NCI-H2227 (cell line): ENCODE data around the gene NABP2.
"Not testable (repeated sequence)": the region's sequence is repeated elsewhere in the genome, so short reads cannot be mapped to it uniquely, and the experiment has no call there.

Source experiments
- DNase-seq: peaks from one replicate; lab custom pipeline; 2025; ENCODE audit not compliant: unreplicated experiment; lab: John Stamatoyannopoulos, UW

NABP2 gene

DNA sequence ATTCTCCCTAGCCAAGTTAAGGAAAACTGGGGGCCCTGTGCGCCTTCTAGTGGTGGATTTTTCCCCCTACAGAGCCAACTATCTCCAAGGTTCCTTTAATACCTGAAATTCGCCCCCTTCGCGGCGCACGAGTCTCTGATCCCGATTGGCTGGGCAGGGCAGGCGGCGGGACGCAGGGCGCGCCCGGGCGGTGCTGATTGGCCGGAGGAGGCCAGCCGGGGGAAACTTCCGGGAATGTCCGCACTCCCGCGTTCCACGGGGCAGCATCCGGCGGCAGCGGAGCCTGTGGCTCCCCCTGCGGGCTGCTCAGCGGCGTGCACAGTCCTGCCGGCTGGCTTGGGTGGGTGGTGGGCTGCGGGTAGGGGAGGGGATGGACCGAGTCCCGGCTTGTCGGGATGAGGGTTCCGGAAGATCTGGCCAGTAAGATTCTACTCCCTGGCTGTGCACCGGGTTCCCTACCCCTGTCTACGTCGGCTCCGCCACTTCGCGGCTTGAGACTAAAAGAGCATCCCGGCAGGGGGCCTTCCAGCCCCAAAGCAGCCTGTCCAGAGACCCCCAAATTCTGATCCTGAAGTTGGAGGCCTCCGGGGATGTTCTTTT is at the start of gene NABP2:
Gene NABP2 (plus strand): TSS at position 241 of the 600 bp plus-strand sequence. CDS start 515 bp downstream, outside the sequence.
- DNase-seq: peak; percentile 96

DNA sequence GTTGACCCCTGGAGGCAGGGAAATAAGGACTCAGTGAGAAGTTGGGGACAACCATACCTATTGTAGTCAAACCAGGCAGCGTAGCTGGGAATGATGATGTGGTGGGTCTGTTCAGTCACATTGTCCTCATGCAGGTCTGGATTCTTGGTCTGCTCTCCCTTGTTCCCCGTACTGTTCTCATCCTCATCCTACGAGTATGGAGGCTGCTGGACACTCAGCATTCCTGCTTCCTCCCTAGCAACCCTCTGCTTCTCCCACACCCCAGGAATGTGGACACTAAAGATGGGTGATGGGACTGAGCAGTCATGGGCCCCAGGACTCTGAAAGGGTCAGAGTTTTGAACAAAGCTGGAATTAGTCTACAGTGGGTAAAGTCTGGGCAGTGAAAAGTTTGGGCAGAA is 45.8 kb upstream of the NABP2 start:
- DNase-seq: no peak

DNA sequence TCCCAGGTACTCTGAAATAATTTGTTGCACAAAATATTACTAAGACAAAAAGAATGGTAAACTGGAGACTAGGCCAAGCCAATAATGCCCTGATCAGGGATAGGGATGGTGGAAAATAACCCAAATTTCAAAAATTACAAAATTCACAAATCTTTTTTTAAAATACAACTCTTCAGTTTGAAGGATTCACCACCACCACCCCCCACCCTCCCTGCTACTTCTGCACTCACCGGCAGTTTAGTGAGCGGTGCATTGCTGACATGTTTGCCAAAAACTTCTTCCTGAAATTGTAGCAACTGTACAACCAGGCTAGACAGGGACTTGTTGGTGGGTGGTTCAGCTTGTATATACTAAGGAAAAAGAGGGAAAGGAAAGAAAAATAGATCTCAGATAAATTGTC is 37.2 kb upstream of the NABP2 start:
- no peak for DNase-seq

DNA sequence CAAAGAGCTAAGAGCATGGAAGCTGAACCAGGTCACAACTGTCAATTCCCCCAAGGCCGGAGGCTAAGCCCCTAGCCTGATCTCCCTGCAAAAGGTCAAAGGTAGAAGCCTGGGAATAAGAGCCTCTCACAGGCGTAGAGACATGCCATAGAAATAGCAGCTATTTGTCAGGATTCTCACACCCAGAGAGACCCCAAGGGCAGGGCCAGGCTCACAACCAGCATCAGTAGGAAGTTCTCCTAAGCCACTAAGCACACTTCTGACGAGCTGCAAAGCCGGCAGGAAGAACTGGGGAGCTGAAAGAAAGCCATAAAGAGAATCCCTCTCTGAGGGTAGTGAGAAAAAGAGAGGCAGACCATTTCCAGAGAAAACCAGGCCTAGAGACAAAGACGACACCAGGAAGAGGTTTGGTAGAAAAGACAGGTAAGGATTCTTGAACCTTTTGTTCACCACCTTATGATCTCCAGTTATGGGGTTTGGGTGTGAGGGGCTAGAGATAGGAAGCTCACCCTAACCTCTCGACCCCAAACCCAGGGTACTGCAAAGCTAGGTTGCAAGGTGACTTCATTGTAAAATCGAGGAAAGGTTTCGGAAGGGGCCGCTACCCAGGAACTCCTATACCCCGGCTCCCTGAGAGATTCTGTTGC is 35.9 kb upstream of the NABP2 start:
- DNase-seq: no peak

DNA sequence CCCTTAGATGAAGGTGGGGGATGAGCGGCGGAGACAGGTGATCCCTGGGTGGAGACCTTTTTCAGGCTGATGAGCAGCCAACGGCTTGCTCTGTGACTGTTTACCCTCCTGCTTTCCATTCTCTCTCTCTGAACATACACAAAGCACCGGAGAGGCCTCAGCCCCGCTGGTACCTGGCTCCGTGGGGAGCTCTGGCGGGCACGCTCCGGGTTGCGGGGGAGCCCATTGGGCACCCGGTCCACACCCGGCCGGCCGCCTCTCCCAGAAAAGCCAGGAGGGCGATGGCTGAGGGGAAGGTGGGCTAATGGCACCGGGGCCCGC is 35.4 kb upstream of the NABP2 start:
- DNase-seq: no peak

DNA sequence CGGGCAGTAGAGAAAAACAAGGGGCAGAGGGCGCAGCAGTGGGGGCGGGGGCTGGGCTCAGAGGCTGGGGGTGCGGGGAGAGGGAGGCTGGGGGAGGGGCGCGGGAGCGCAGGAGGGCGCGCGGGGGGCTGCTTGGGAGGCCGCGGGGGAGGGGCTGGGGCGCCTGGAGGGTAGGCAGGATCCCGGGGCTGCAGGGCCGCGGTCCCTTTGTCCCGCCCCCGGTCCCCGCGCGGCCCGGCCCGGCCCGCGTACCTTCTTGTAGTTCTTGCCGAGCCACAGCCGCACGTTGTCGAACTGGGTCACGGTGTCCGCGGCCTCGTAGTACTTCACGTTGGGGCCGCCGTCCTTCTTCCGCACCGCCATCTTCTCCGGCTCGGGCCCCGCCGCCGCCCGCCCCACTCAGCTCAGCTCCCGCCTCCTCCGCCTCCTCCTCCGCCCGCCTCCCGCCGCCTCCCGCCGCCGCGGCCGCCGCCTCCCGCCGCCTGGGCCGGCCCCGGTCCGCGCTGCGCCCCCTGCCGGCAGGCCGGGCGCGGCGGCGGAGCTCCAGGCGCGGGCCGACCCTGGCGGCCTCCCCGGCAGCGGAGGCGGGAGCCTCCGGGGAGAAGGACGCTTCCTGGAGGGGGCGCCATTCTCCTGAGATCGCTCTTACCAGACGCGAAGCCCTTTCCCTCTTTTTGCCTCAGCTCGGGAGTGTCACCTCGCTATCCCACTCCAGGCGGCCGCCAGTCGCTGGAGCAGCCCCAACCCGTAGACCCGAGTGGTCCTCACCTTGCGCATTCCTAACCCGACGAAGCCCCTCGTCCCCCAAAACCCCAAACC is 34.8 kb upstream of the NABP2 start, which contains the start of gene SMARCC2:
Gene SMARCC2 (minus strand): TSS at position 385 of the 819 bp plus-strand sequence. CDS start 22 bp downstream, at position 363.
- peak; percentile 87 for DNase-seq

DNA sequence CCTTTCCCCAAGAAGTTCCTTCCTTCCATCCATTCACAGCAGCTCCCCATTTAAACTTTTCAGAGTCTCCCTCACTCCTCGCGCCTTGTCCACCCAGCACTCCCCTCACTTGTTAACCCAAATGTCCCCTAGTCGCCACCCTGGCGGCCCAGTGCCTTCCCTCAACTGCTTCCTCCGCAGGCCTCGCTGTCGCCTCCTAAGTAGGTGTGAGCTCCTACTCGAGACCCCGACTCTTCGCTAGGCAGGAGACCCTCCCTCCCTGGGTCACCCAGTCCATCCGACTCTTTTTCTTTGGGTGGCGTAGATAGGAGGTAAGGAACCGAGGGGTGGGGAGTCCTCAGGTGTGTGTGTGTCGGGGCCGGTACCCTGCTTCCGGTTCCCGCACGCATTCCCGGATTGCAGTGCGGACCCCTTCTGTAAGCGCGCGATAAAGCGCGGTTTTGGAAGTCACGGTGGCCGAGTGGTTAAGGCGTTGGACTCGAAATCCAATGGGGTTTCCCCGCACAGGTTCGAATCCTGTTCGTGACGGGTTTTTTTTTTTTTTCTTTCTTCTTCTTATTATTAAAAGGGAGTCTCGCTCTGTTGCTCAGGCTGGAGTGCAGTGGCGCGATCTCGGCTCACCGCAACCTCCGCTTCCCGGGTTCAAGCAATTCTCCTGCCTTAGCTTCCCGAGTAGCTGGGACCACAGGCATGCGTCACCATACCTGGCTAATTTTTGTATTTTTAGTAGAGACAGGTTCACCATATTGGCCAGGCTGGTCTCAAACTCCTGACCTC is 34.0 kb upstream of the NABP2 start:
- peak; percentile 93 for DNase-seq

DNA sequence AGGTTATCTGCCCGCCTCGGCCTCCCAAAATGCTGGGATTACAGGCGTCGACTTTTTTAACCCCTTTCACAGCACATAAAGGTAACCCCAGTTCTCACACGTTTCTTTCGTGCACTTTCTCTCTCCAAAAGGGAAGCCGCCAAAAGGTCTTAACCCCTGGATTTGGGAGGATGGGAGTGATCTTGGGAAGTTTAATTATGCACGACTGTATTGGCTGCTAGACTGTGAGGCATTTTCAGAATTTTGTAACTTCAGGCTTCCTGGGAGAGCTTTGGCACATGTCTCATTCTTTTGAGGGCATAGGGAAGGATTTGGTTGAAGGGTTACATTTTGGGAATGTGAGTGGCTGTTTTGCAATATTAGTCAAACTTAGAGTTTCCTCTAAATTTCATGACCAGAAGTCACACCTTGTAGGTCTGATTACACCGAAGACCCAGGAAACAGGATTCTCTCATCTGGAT is 33.4 kb upstream of the NABP2 start:
- DNase-seq: no peak

DNA sequence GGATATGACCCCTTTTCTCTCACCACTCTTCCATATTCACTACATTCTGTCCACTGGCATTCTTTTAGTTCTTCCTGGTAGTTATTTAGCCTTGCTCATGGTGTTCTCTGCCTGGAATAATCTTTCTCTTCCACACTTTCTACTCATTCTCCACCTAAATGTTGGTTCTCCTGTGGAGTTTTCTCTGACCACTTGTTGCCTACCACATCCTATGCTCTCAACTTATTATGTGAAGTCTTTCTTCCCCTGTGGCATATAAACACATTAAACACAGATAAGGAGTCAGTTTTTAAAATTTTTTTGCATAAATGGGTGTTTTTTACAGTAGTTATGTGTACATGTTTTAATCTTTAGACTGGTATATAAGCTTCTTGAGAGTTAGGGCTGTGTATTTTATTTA is 31.6 kb upstream of the NABP2 start:
- no peak for DNase-seq

DNA sequence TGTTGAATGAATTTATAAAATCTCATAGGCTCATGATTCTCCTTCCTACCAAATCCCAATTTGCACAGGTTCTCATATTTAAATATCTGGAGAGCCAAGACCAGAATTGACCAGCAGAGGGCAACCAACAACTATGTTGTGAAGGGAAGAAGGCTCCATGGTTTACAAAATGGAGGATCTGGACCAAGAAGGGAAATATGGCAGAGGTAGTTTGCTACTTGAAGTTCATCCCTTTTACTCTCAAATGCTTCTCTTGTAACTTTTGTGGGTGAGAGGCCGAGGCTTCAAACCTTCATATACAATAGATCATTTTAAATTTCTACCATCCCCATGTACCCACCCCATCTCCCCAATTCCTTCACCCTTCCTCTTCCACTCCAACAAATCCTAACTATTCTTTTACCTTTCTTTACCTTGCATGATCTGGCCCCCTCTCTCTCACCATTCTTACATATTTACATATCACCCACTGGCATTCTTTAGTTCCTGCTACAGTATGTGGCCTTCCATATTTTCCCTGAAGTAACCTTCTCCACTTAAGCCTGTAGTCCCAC is 31.0 kb upstream of the NABP2 start:
- DNase-seq: peak; percentile 91

DNA sequence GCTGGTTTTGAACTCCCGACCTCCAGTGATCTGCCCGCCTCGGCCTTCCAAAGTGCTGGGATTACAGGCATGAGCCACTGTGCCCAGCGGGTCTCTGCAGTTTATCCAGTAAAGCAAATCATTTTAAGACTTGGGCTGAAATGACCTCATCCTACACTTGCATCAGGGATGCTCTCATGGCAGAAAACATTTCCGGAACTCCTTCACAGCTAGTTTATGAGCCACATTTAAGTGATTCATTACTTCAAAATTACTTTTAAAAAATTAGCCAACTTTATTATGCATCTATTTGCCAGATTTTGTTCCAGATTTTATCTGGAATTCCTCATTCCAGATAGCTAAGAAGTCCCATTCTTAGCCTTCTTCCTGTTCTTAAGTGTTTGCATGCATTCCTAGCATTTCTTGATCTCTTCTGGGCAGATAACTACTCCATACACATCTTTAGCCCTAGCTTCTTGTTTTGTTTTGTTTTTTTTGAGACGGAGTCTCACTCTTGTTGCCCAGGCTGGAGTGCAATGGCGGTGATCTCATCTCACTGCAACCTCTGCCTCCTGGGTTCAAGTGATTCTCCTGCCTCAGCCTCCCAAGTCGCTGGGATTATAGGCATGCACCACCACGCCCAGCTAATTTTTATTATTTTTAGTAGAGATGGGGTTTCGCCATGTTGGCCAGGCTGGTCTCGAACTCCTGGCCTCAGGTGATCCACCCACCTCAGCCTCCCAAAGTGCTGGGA is 27.2 kb upstream of the NABP2 start:
- DNase-seq: not testable (repeated sequence)

DNA sequence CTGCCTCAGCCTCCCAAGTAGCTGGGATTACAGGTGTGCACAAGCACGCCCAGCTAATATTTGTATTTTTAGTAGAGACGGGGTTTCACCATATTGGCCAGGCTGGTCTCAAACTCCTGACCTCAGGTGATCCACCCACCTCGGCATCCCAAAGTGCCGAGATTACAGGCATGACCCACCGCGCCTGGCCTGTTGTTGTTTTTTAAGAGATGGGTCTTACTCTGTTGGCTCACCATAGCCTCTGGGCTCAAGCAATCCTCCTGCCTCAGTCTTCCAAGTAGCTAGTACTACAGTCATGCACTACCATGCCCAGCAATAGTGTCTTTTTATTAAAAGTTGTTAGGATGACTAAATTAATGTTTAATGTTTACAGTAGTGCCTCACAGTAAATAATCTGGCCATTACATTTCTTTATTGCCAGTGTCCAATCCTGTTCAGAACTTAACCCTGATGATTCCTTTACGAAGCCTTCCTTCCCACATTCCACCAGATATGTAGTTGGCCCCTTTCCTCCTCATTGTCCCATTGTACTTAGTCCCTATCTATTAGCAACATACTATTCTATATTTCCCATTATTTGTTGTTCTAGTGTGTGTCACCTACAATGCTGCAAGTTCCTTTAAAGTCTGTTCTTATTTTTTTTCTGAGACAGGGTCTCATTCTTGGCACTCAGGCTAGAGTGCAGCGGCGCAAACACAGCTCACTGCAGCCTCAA is 26.1 kb upstream of the NABP2 start:
- no peak for DNase-seq

DNA sequence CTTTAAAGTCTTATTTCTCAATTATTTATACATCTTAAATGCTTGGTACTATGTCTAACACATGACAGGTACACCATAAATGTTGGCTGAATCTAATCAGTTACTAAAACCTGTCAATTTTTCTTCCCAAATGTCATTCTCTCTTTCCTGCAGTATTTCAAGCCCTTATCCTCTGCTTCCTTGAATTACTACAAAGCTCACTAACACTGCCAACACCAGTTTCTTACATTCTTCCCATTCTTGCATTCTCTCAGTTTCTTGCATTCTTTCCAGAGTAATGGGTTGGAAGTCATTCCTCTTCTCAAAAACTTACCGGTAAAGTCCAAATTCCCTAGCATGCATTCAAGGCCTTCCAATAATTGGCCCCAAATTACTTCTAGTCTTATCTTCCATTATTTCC is 25.3 kb upstream of the NABP2 start:
- no peak for DNase-seq

DNA sequence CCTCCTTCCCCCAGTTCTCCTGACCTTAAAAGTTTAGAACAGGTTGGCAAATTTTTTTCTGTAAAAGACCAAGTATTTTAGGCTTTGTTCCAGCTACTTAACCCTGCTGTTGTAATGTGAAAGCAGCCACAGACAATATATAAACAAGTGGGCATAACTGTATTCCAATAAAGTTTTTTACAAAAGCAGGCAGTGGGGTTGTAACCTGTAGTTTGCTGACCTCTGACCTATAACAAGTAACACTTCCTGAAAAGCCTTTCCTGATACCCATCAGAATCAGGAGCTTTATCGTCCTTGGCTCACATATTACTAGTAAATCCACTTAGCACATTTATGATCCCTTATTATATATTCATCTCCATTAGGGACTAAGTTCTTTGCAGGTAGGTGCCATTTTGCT is 21.8 kb upstream of the NABP2 start:
- no peak for DNase-seq

DNA sequence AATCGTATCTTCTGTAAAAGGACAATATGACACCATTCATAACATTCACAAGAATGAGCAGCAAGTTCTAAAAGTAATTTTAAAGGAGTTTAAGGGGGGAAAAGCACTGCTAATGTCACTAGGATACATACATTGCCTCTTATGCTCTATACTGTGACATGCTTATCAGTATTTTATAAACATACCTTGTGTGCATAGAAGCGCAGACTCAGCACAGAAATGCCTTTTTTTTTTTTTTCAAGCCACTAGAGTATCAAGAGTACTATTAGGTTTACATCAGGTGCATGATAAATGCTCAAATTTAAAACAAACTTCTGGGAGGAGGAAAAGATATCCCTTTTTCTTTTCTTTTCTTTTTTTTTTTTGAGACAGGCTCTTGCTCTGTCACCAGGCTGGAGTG is 21.3 kb upstream of the NABP2 start:
- DNase-seq: no peak

DNA sequence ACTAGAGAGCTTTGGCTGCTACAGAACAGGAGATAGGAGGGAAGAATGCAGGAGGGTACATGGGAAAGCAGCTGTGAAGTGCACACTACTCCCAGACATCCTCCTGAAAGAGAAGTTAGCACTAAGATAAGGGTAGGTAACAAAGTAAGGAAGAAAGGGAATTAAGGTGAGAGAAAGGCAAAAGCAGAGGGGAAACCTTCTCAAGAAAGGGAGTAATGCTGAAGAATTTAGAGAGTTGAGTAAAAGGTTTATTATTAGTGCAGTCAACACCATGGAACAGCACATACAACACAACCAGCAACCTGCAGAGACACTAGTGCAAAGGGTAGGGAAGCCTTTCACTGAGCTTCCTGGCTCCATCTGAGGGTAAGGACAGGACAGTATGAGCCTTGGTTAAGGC is 19.9 kb upstream of the NABP2 start:
- DNase-seq: no peak

DNA sequence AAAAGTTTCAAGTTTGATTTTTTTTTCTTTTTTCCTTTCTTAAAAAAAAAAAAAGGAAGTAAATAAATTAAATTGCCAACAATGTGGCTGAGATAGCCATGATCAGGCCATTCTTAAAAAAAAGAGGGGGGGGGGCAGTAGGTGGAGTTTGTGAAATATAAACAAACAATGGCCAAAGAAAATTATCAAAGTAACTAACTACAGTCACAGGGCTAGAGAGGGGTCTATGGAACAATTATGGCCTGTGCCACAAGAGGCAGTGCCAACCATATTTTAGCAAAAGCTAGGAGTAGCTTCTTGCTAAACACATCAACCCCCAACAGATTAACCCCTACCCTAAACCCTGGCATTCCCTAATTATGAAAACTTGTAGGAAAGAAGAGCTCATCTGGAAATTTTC is 18.7 kb upstream of the NABP2 start:
- DNase-seq: no peak

DNA sequence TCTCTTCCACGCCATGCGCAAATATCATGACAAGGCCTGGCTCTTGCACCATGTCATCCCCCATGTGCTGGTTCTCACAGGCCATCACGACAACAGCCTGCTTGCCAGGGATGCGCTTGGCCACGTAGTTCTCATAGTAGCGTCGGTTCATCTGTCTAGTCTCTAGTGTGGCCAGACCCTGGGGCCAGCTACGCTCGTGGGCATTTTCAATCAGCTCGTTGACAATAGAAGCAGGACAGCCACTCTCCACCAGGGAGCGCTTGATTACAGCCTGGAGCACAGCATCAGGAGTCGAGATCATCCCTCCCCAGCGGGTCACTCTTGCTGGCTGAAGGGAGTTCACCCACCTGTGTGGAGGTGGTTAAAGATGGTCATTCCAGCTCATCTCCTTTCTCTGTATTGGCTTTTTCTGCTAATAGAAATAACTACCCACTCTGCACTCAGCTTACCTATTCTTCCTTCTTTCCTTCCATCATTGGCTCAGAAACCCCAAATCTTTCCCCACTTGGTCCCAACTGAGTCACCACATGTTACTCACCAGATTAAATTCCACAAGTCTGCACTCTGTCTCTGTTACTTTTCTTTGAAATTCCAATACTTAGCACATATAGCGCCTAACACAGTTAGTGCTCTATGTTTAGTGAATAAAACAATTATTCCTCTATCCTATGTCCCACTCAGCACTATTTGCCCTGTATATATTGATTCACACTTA is 17.5 kb upstream of the NABP2 start:
- peak; percentile 54 for DNase-seq

DNA sequence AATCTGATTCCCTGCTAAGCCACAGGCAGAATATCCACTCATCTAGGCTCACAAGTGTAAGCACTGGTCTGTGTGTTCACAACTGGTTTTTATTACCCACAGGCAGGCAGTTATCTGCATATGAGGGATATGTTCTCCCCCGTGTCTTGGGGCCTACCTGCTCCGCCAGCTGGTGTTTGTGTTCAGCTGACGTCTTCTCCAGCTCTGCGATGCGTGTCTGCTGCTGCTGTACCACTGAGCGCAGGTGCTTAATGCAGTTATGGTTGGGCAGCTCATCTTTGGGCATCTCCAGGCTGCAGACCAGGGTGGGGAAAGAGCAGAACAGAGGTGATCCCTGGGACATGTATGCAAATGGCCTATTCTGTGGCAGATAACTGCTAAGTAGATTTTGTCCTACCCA is 16.1 kb upstream of the NABP2 start:
- DNase-seq: no peak
